Keratinocyte (primary cell): ENCODE data around the gene GRIN2C. TPM values are rescaled to one million over a fixed set of nuclear protein-coding genes. Genes with fewer than 3 reads are reported as not detected.

Experiments
- DNase-seq: peaks from one replicate; pipeline ENCODE4 v3.0.0-alpha.2; 2011; ENCODE audit warnings: low read depth, missing footprints, low spot score
- FAIRE-seq: peaks from 2 replicates; lab custom pipeline; 2011; peaks lifted over from hg19 to GRCh38; lab: Jason Lieb, UNC
- H2AFZ ChIP-seq: 2 replicates; pipeline ENCODE4 v1.6.0; 2012; ENCODE audit warnings: low read length, control low read depth, inconsistent platforms; ENCODE audit not compliant: control insufficient read depth
- H3K27ac ChIP-seq: 2 replicates; pipeline ENCODE4 v1.5.1; 2011; ENCODE audit warnings: low read length; ENCODE audit not compliant: control insufficient read depth, insufficient read depth
- H3K27me3 ChIP-seq: 3 replicates; pipeline ENCODE4 v1.6.0; 2011; ENCODE audit warnings: low read length; ENCODE audit not compliant: control insufficient read depth, insufficient read depth; ENCODE audit errors: extremely low read depth
- H3K36me3 ChIP-seq, 2 experiments: 2 replicates in 1 of 2; 3 replicates in 1 of 2; pipeline ENCODE4 v1.5.1; 2011; ENCODE audit warnings: low read length in 2 of 2, mild to moderate bottlenecking in 1 of 2; ENCODE audit not compliant: control insufficient read depth in 2 of 2, insufficient read depth in 2 of 2; ENCODE audit errors: extremely low read depth in 1 of 2
- H3K4me1 ChIP-seq: 3 replicates; pipeline ENCODE4 v1.5.1; 2011; ENCODE audit warnings: low read length; ENCODE audit not compliant: control insufficient read depth, insufficient read depth; ENCODE audit errors: extremely low read depth
- H3K4me2 ChIP-seq: 3 replicates; pipeline ENCODE4 v1.6.0; 2011; ENCODE audit warnings: low read depth, low read length; ENCODE audit not compliant: control insufficient read depth, insufficient read depth; ENCODE audit errors: extremely low read depth
- H3K4me3 ChIP-seq, 3 experiments: fragments of 200-600 bp in 1 of 3; sonication (generic) in 1 of 3; 2 replicates in 2 of 3; 3 replicates in 1 of 3; pipeline ENCODE4 v1.5.1; 2011 to 2016; ENCODE audit warnings: low read length in 3 of 3, mild to moderate bottlenecking in 3 of 3, control low read depth in 2 of 3, inconsistent platforms in 1 of 3, low read depth in 1 of 3, mixed read lengths in 1 of 3, mixed run types in 1 of 3, moderate library complexity in 1 of 3; ENCODE audit not compliant: control insufficient read depth in 2 of 3, insufficient read depth in 2 of 3; ENCODE audit errors: extremely low read depth in 1 of 3
- H3K79me2 ChIP-seq: 2 replicates; pipeline ENCODE4 v1.6.0; 2012; ENCODE audit warnings: low read length; ENCODE audit not compliant: control insufficient read depth, insufficient read depth
- H3K9ac ChIP-seq: 3 replicates; pipeline ENCODE4 v1.6.0; 2011; ENCODE audit warnings: low read length; ENCODE audit not compliant: control insufficient read depth, insufficient read depth; ENCODE audit errors: extremely low read depth
- H3K9me1 ChIP-seq: 3 replicates; pipeline ENCODE4 v1.6.0; 2011; ENCODE audit warnings: low read length; ENCODE audit not compliant: control insufficient read depth, insufficient read depth; ENCODE audit errors: extremely low read depth
- H3K9me3 ChIP-seq: 2 replicates; pipeline ENCODE4 v1.5.1; 2012; ENCODE audit warnings: low read depth, low read length; ENCODE audit not compliant: control insufficient read depth
- H4K20me1 ChIP-seq: 3 replicates; pipeline ENCODE4 v1.6.0; 2011; ENCODE audit warnings: low read length; ENCODE audit not compliant: control insufficient read depth, insufficient read depth; ENCODE audit errors: extremely low read depth
- EZH2 ChIP-seq: IDR thresholded peaks from one replicate; pipeline ENCODE4 v1.6.1; 2012; ENCODE audit warnings: inconsistent platforms, mild to moderate bottlenecking, low read length, moderate library complexity
- dilution Hi-C: fragments of 300-500 bp; cut with MboI; formaldehyde crosslinking; loops from one replicate; pipeline ENCODE4 v1.7.0; 2020; ENCODE audit warnings: low sequenced_read_pairs; ENCODE audit not compliant: extremely low pct_ligation_motif_present
- polyA plus RNA-seq, 5 experiments: library from polyadenylated mRNA; depleted of rRNA in 3 of 5; stranded (reverse) in 3 of 5; stranded (forward) in 1 of 5; unstranded in 1 of 5; fragments of >200 nt; gene quantifications; 1 replicate in 1 of 5; 2 replicates in 3 of 5; 3 replicates in 1 of 5; pipeline versions ENCODE4 v1.2.1 to v1.2.3, GENCODE V29; 2011 to 2012; ENCODE audit warnings: missing spikeins in 2 of 5, low read depth in 1 of 5, low replicate concordance in 1 of 5
- TF ChIP-seq, protein P1 (sequence below), 3 experiments: IDR thresholded peaks in 1 of 3; conservative IDR thresholded peaks in 1 of 3; optimal IDR thresholded peaks in 1 of 3; 2 replicates in 2 of 3; 3 replicates in 1 of 3; pipeline versions ENCODE3 to v1.5.1; 2011; ENCODE audit warnings: low read length in 3 of 3, mild to moderate bottlenecking in 3 of 3, moderate library complexity in 2 of 3, control low read depth in 1 of 3, inconsistent platforms in 1 of 3; ENCODE audit not compliant: insufficient read depth in 2 of 3; ENCODE audit errors: extremely low read depth in 1 of 3

GRIN2C gene
- polyA plus RNA-seq, 1 donor (not counting 4 experiments of a cell fraction or from before 2014, with no cell fraction given), result not detected

DNA sequence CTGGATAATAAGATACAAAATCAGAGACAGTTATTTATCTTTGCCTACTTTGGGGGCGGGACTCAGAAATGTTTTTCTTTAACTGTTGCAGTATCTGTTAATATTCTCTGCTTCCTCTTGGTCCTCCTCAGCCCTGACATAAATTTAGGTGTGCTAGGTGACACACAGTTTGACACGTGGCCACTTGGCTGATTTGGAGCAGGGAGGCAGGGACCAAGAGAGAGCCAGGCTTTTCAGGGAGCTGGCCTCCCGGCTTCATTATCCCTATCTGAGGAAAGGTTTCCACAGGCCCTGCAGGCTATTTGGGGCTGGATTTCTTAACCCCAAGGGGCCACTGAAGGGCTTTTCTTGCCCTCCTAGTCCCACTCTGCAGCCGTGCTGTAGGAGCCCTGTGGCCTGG, 63.5 kb downstream of the GRIN2C start:
- DNase-seq (no peak), FAIRE-seq (no peak)
- no peaks in the 10 kb centered on the region for H3K79me2 ChIP-seq
- H4K20me1 ChIP-seq, result no peaks in the 10 kb centered on the region
- H3K9ac ChIP-seq, result no peak overlapping the region
- H3K4me2 ChIP-seq, result no peak overlapping the region
- dilution Hi-C loops, result no loop called here
- no peaks in the 10 kb centered on the region for H3K27me3 ChIP-seq
- TF ChIP-seq, protein P1, sequence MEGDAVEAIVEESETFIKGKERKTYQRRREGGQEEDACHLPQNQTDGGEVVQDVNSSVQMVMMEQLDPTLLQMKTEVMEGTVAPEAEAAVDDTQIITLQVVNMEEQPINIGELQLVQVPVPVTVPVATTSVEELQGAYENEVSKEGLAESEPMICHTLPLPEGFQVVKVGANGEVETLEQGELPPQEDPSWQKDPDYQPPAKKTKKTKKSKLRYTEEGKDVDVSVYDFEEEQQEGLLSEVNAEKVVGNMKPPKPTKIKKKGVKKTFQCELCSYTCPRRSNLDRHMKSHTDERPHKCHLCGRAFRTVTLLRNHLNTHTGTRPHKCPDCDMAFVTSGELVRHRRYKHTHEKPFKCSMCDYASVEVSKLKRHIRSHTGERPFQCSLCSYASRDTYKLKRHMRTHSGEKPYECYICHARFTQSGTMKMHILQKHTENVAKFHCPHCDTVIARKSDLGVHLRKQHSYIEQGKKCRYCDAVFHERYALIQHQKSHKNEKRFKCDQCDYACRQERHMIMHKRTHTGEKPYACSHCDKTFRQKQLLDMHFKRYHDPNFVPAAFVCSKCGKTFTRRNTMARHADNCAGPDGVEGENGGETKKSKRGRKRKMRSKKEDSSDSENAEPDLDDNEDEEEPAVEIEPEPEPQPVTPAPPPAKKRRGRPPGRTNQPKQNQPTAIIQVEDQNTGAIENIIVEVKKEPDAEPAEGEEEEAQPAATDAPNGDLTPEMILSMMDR (optimal IDR thresholded peaks at IDR 0.05 in 1 of 3, IDR thresholded peaks at IDR 0.05 in 1 of 3, conservative IDR thresholded peaks at IDR 0.05 in 1 of 3; ENCODE audit: extremely low read depth in 1 of 3, insufficient read depth in 2 of 3, low read length in 3 of 3), result no peak
- no peak for TF ChIP-seq EZH2
- H3K36me3 ChIP-seq, result peaks cover 17 to 43% of the 10 kb centered on the region in 2 experiments
- no peak overlapping the region for H2AFZ ChIP-seq
- no peaks in the 10 kb centered on the region for H3K9me3 ChIP-seq
- no peak overlapping the region for H3K4me3 ChIP-seq
- no peak overlapping the region for H3K27ac ChIP-seq
- peaks cover 1% of the 10 kb centered on the region for H3K4me1 ChIP-seq
- H3K9me1 ChIP-seq, result no peaks in the 10 kb centered on the region

DNA sequence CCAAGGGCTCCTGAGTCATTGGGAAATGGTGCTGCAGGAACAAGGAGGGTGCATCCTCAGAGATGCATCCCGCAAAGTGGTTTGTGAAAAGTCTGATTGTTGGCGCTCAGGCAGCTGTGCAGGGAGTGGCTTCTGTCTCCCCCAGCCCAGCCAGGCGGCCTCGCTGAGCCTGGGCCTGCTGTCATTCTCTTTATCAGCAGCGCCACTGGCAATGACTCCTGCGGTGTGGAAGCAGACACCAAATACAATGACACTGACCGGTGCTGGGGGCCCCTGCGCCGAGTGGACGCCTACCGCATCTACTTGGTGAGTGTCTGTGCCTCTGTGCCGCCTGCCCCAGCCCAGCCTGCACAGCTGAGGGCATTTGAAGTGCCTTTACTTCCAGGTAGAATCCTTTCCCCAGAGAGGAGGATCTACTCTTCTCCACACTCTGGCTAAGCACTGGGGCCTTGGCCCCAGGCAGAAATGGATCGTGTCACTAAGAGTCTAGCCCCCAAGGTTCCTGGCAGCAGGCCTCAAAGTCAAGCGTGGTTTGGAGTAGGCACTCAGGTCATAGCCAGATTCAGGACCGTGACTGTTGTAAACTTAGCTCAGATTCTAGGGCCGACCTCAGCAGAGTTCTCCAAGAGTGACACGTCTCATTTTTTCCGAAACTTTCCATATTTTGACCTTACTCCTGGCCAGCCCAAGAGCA, 64.2 kb downstream of the GRIN2C start:
- TF ChIP-seq, protein P1 (optimal IDR thresholded peaks at IDR 0.05 in 1 of 3, IDR thresholded peaks at IDR 0.05 in 1 of 3, conservative IDR thresholded peaks at IDR 0.05 in 1 of 3; ENCODE audit: extremely low read depth in 1 of 3, insufficient read depth in 2 of 3, low read length in 3 of 3), result no peak
- TF ChIP-seq EZH2, result no peak
- Histone ChIP-seq H3K27ac (no peak overlapping the region), H3K9me3 (no peaks in the 10 kb centered on the region), H3K9ac (no peak overlapping the region), H4K20me1 (no peaks in the 10 kb centered on the region), H3K27me3 (no peaks in the 10 kb centered on the region), H3K36me3 (peaks cover 17 to 42% of the 10 kb centered on the region in 2 experiments), H3K4me3 (no peak overlapping the region), H2AFZ (no peak overlapping the region), H3K9me1 (no peaks in the 10 kb centered on the region), H3K4me1 (peaks cover 9% of the 10 kb centered on the region), H3K4me2 (no peak overlapping the region), H3K79me2 (no peaks in the 10 kb centered on the region)
- dilution Hi-C loops, result no loop called here
- no peak for FAIRE-seq
- DNase-seq, result no peak
